ENCODE measurements around the gene MVD.

DNA sequence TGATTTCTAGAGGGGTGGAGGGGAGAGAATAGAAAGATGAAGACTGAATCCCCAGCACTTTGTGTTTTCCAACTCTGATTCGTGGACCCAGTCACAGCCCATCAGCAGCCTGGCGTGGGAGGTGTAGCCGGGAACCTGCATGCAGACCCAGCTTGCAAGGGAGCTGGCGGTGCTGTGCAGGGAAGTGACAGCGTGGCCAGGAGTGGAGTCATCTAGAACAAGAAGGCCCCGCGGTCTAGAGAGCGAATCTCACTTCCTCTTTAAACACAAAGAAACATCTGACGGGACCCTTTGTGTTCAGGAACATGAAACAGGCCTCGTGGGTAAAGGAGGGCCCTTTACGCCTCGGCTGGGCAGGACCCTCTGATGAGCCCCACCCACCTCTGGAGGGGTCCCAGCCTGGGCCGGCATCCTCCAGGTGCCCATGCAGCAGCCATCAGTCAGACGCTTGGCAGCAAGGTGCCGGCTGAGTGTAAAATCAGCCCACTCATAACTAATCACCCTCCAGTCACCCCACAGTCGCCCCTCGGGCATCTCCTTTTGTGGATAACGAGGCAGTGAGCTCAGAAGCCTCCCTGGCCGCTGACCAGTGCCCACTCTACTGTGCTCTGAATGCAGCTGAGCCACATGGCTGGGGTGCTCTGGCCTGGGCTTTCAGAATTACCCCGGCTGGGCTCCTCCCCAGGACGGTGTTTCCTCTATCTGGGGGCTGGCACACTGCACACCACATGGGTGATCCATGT, 19.0 kb upstream of the MVD start:
- TF ChIP-seq, protein P1, sequence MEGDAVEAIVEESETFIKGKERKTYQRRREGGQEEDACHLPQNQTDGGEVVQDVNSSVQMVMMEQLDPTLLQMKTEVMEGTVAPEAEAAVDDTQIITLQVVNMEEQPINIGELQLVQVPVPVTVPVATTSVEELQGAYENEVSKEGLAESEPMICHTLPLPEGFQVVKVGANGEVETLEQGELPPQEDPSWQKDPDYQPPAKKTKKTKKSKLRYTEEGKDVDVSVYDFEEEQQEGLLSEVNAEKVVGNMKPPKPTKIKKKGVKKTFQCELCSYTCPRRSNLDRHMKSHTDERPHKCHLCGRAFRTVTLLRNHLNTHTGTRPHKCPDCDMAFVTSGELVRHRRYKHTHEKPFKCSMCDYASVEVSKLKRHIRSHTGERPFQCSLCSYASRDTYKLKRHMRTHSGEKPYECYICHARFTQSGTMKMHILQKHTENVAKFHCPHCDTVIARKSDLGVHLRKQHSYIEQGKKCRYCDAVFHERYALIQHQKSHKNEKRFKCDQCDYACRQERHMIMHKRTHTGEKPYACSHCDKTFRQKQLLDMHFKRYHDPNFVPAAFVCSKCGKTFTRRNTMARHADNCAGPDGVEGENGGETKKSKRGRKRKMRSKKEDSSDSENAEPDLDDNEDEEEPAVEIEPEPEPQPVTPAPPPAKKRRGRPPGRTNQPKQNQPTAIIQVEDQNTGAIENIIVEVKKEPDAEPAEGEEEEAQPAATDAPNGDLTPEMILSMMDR (optimal IDR thresholded peaks at IDR 0.05 in 1 of 3, IDR thresholded peaks at IDR 0.05 in 1 of 3, conservative IDR thresholded peaks at IDR 0.05 in 1 of 3; ENCODE audit: extremely low read depth in 1 of 3, insufficient read depth in 2 of 3, low read length in 3 of 3) = no peak
- TF ChIP-seq EZH2 (IDR thresholded peaks at IDR 0.05; ENCODE audit: low read length) = no peak
